ENCODE data around the gene GNG12. TPM values are rescaled to one million over a fixed set of nuclear protein-coding genes. Genes with fewer than 3 reads are reported as not detected.

The GNG12 gene
- polyA plus RNA-seq, 2 donors = 21.8 to 38.8 TPM

GRCh38 chr1:67844988-67845387, 11.7 kb upstream of the GNG12 start:
- 79 to 86% methylated on average over 1 of the region's 1 CpG for WGBS, 2 donors

GRCh38 chr1:67843746-67844145, 10.5 kb upstream of the GNG12 start:
- no peaks in the 10 kb centered on the region for H3K9me3 ChIP-seq (ENCODE audit: control insufficient read depth in 2 of 2, insufficient read depth in 1 of 2, low read depth in 1 of 2, low read length in 1 of 2)
- H3K4me1 ChIP-seq (ENCODE audit: control insufficient read depth in 2 of 2, insufficient read depth in 2 of 2, low read length in 1 of 2) = peaks cover 0 to 4% of the 10 kb centered on the region in 2 donors
- H3K27me3 ChIP-seq (ENCODE audit: control insufficient read depth in 1 of 2, insufficient read depth in 2 of 2, low read length in 2 of 2) = no peaks in the 10 kb centered on the region
- H3K4me3 ChIP-seq (ENCODE audit: low read depth in 1 of 2, low read length in 2 of 2) = no peak overlapping the region
- no peaks in the 10 kb centered on the region for H3K36me3 ChIP-seq (ENCODE audit: control insufficient read depth in 2 of 2, insufficient read depth in 2 of 2, low read length in 1 of 2)
- no peak overlapping the region for H3K27ac ChIP-seq (ENCODE audit: low read depth in 2 of 2, low read length in 1 of 2)

More at GRCh38 chr1:67844988-67845387, 11.7 kb upstream of the GNG12 start:
- peak overlapping the region; percentile 57 to 73 for H3K27ac ChIP-seq (ENCODE audit: low read depth in 2 of 2, low read length in 1 of 2)
- peaks cover 0 to 4% of the 10 kb centered on the region in 2 donors for H3K4me1 ChIP-seq (ENCODE audit: control insufficient read depth in 2 of 2, insufficient read depth in 2 of 2, low read length in 1 of 2)
- no peaks in the 10 kb centered on the region for H3K9me3 ChIP-seq (ENCODE audit: control insufficient read depth in 2 of 2, insufficient read depth in 1 of 2, low read depth in 1 of 2, low read length in 1 of 2)
- H3K27me3 ChIP-seq (ENCODE audit: control insufficient read depth in 1 of 2, insufficient read depth in 2 of 2, low read length in 2 of 2) = no peaks in the 10 kb centered on the region
- H3K36me3 ChIP-seq (ENCODE audit: control insufficient read depth in 2 of 2, insufficient read depth in 2 of 2, low read length in 1 of 2) = no peaks in the 10 kb centered on the region
- no peak overlapping the region for H3K4me3 ChIP-seq (ENCODE audit: low read depth in 1 of 2, low read length in 2 of 2)

- no peaks in the 10 kb centered on the region for H3K36me3 ChIP-seq (ENCODE audit: control insufficient read depth in 2 of 2, insufficient read depth in 2 of 2, low read length in 1 of 2)
- no peak overlapping the region for H3K27ac ChIP-seq (ENCODE audit: low read depth in 2 of 2, low read length in 1 of 2)
- 78 to 79% methylated on average over 1 of the region's 1 CpG for WGBS, 2 donors
- no peaks in the 10 kb centered on the region for H3K27me3 ChIP-seq (ENCODE audit: control insufficient read depth in 1 of 2, insufficient read depth in 2 of 2, low read length in 2 of 2)
- no peak overlapping the region for H3K4me3 ChIP-seq (ENCODE audit: low read depth in 1 of 2, low read length in 2 of 2)
- peaks cover 0 to 4% of the 10 kb centered on the region in 2 donors for H3K4me1 ChIP-seq (ENCODE audit: control insufficient read depth in 2 of 2, insufficient read depth in 2 of 2, low read length in 1 of 2)
- no peaks in the 10 kb centered on the region for H3K9me3 ChIP-seq (ENCODE audit: control insufficient read depth in 2 of 2, insufficient read depth in 1 of 2, low read depth in 1 of 2, low read length in 1 of 2)
These were observed 10.1 kb upstream of the GNG12 start for GRCh38 chr1:67843331-67843730.

- no peaks in the 10 kb centered on the region for H3K27me3 ChIP-seq (ENCODE audit: control insufficient read depth in 1 of 2, insufficient read depth in 2 of 2, low read length in 2 of 2)
- no peak overlapping the region for H3K4me3 ChIP-seq (ENCODE audit: low read depth in 1 of 2, low read length in 2 of 2)
- no peaks in the 10 kb centered on the region for H3K36me3 ChIP-seq (ENCODE audit: control insufficient read depth in 2 of 2, insufficient read depth in 2 of 2, low read length in 1 of 2)
- H3K27ac ChIP-seq (ENCODE audit: low read depth in 2 of 2, low read length in 1 of 2) = no peak overlapping the region
- no peaks in the 10 kb centered on the region for H3K9me3 ChIP-seq (ENCODE audit: control insufficient read depth in 2 of 2, insufficient read depth in 1 of 2, low read depth in 1 of 2, low read length in 1 of 2)
- H3K4me1 ChIP-seq (ENCODE audit: control insufficient read depth in 2 of 2, insufficient read depth in 2 of 2, low read length in 1 of 2) = peaks cover 3 to 4% of the 10 kb centered on the region in 2 donors
- WGBS, 2 donors = 53 to 64% methylated on average over 2 of the region's 2 CpGs
These were observed 7.2 kb upstream of the GNG12 start for GRCh38 chr1:67840449-67840848.

- no peaks in the 10 kb centered on the region for H3K36me3 ChIP-seq (ENCODE audit: control insufficient read depth in 2 of 2, insufficient read depth in 2 of 2, low read length in 1 of 2)
- H3K4me3 ChIP-seq (ENCODE audit: low read depth in 1 of 2, low read length in 2 of 2) = no peak overlapping the region
- H3K27me3 ChIP-seq (ENCODE audit: control insufficient read depth in 1 of 2, insufficient read depth in 2 of 2, low read length in 2 of 2) = no peaks in the 10 kb centered on the region
- no peak overlapping the region for H3K27ac ChIP-seq (ENCODE audit: low read depth in 2 of 2, low read length in 1 of 2)
- peaks cover 0 to 3% of the 10 kb centered on the region in 2 donors for H3K4me1 ChIP-seq (ENCODE audit: control insufficient read depth in 2 of 2, insufficient read depth in 2 of 2, low read length in 1 of 2)
- WGBS, 2 donors = 88 to 97% methylated on average over 2 of the region's 2 CpGs
- H3K9me3 ChIP-seq (ENCODE audit: control insufficient read depth in 2 of 2, insufficient read depth in 1 of 2, low read depth in 1 of 2, low read length in 1 of 2) = no peaks in the 10 kb centered on the region
These were observed 6.6 kb upstream of the GNG12 start for GRCh38 chr1:67839826-67840225.

GRCh38 chr1:67838180-67838910, 5.1 kb upstream of the GNG12 start:
- no peak overlapping the region for H3K4me3 ChIP-seq (ENCODE audit: low read depth in 1 of 2, low read length in 2 of 2)
- peak overlapping the region; percentile 45 to 46 for H3K27ac ChIP-seq (ENCODE audit: low read depth in 2 of 2, low read length in 1 of 2)
- peaks cover 2 to 3% of the 10 kb centered on the region in 2 donors for H3K4me1 ChIP-seq (ENCODE audit: control insufficient read depth in 2 of 2, insufficient read depth in 2 of 2, low read length in 1 of 2)
- H3K9me3 ChIP-seq (ENCODE audit: control insufficient read depth in 2 of 2, insufficient read depth in 1 of 2, low read depth in 1 of 2, low read length in 1 of 2) = no peaks in the 10 kb centered on the region
- no peaks in the 10 kb centered on the region for H3K27me3 ChIP-seq (ENCODE audit: control insufficient read depth in 1 of 2, insufficient read depth in 2 of 2, low read length in 2 of 2)
- H3K36me3 ChIP-seq (ENCODE audit: control insufficient read depth in 2 of 2, insufficient read depth in 2 of 2, low read length in 1 of 2) = no peaks in the 10 kb centered on the region
- WGBS, 2 donors = 39 to 43% methylated on average over 5 of the region's 5 CpGs

GRCh38 chr1:67836769-67837168, 3.5 kb upstream of the GNG12 start:
- Histone ChIP-seq H3K9me3 (ENCODE audit: control insufficient read depth in 2 of 2, insufficient read depth in 1 of 2, low read depth in 1 of 2, low read length in 1 of 2) (no peaks in the 10 kb centered on the region), H3K27me3 (ENCODE audit: control insufficient read depth in 1 of 2, insufficient read depth in 2 of 2, low read length in 2 of 2) (no peaks in the 10 kb centered on the region), H3K4me3 (ENCODE audit: low read depth in 1 of 2, low read length in 2 of 2) (no peak overlapping the region), H3K4me1 (ENCODE audit: control insufficient read depth in 2 of 2, insufficient read depth in 2 of 2, low read length in 1 of 2) (peaks cover 2 to 3% of the 10 kb centered on the region in 2 donors), H3K36me3 (ENCODE audit: control insufficient read depth in 2 of 2, insufficient read depth in 2 of 2, low read length in 1 of 2) (no peaks in the 10 kb centered on the region), H3K27ac (ENCODE audit: low read depth in 2 of 2, low read length in 1 of 2) (peak overlapping the region; percentile 72 to 82)
- 48 to 49% methylated on average over 2 of the region's 2 CpGs for WGBS, 2 donors

GRCh38 chr1:67835663-67836452, 2.6 kb upstream of the GNG12 start:
- no peak overlapping the region for H3K4me3 ChIP-seq (ENCODE audit: low read depth in 1 of 2, low read length in 2 of 2)
- peak overlapping the region; percentile 54 to 65 for H3K27ac ChIP-seq (ENCODE audit: low read depth in 2 of 2, low read length in 1 of 2)
- H3K36me3 ChIP-seq (ENCODE audit: control insufficient read depth in 2 of 2, insufficient read depth in 2 of 2, low read length in 1 of 2) = no peaks in the 10 kb centered on the region
- WGBS, 2 donors = 36 to 52% methylated on average over 3 of the region's 3 CpGs
- peaks cover 2 to 3% of the 10 kb centered on the region in 2 donors for H3K4me1 ChIP-seq (ENCODE audit: control insufficient read depth in 2 of 2, insufficient read depth in 2 of 2, low read length in 1 of 2)
- no peaks in the 10 kb centered on the region for H3K27me3 ChIP-seq (ENCODE audit: control insufficient read depth in 1 of 2, insufficient read depth in 2 of 2, low read length in 2 of 2)
- H3K9me3 ChIP-seq (ENCODE audit: control insufficient read depth in 2 of 2, insufficient read depth in 1 of 2, low read depth in 1 of 2, low read length in 1 of 2) = no peaks in the 10 kb centered on the region

- 71% methylated on average over 4 of the region's 4 CpGs for WGBS, 2 donors
- Histone ChIP-seq H3K4me3 (ENCODE audit: low read depth in 1 of 2, low read length in 2 of 2) (peak overlapping the region in 1 of 2 donors; percentile 99), H3K4me1 (ENCODE audit: control insufficient read depth in 2 of 2, insufficient read depth in 2 of 2, low read length in 1 of 2) (peaks cover 2 to 3% of the 10 kb centered on the region in 2 donors), H3K36me3 (ENCODE audit: control insufficient read depth in 2 of 2, insufficient read depth in 2 of 2, low read length in 1 of 2) (no peaks in the 10 kb centered on the region), H3K9me3 (ENCODE audit: control insufficient read depth in 2 of 2, insufficient read depth in 1 of 2, low read depth in 1 of 2, low read length in 1 of 2) (no peaks in the 10 kb centered on the region), H3K27me3 (ENCODE audit: control insufficient read depth in 1 of 2, insufficient read depth in 2 of 2, low read length in 2 of 2) (no peaks in the 10 kb centered on the region), H3K27ac (ENCODE audit: low read depth in 2 of 2, low read length in 1 of 2) (peak overlapping the region in 1 of 2 donors; percentile 93)
These were observed 1.1 kb upstream of the GNG12 start for GRCh38 chr1:67834246-67834877.

Measured in esophagus (tissue), 2 donors.